Stimulated activated CD8-positive, alpha-beta memory T cell treated with anti-CD3 and anti-CD28 coated beads, Interleukin-4, amount 100 ng/mL, for 1 hour (primary cell): ENCODE results near the gene PTPRN2.
"Not testable (repeated sequence)": the region's sequence is repeated elsewhere in the genome, so short reads cannot be mapped to it uniquely, and the experiment has no call there.

Experiments
- DNase-seq, 2 donors: peaks; one replicate each; pipeline ENCODE4 v3.0.0-alpha.2; 2020; ENCODE audit warnings: low read depth in 2 of 2, low spot score in 1 of 2

Gene PTPRN2

GRCh38 chr7:158519633-158520174 is 67.9 kb downstream of the PTPRN2 start:
- no peak for DNase-seq

GRCh38 chr7:158518980-158519632 is 68.5 kb downstream of the PTPRN2 start:
- no peak for DNase-seq

- no peak for DNase-seq
Observed at GRCh38 chr7:158517571-158517970, 70.1 kb downstream of the PTPRN2 start.

- no peak for DNase-seq
Observed at GRCh38 chr7:158517072-158517471, 70.6 kb downstream of the PTPRN2 start.

- no peak for DNase-seq
Observed at GRCh38 chr7:158516524-158516923, 71.1 kb downstream of the PTPRN2 start.

- no peak for DNase-seq
Observed at GRCh38 chr7:158512869-158513268, 74.8 kb downstream of the PTPRN2 start.

GRCh38 chr7:158512042-158512441 is 75.6 kb downstream of the PTPRN2 start:
- no peak for DNase-seq

GRCh38 chr7:158508802-158509385 is 78.7 kb downstream of the PTPRN2 start:
- no peak for DNase-seq

- DNase-seq = not testable (repeated sequence)
Observed at GRCh38 chr7:158508321-158508720, 79.3 kb downstream of the PTPRN2 start.

- no peak for DNase-seq
Observed at GRCh38 chr7:158507917-158508316, 79.7 kb downstream of the PTPRN2 start.

GRCh38 chr7:158507175-158507574 is 80.4 kb downstream of the PTPRN2 start:
- DNase-seq = not testable (repeated sequence)

GRCh38 chr7:158506626-158507025 is 81.0 kb downstream of the PTPRN2 start:
- no peak for DNase-seq

- no peak for DNase-seq
Observed at GRCh38 chr7:158505683-158506082, 81.9 kb downstream of the PTPRN2 start.

- DNase-seq = no peak
Observed at GRCh38 chr7:158502068-158502750, 85.4 kb downstream of the PTPRN2 start.

GRCh38 chr7:158501393-158502067 is 86.1 kb downstream of the PTPRN2 start:
- no peak for DNase-seq

- DNase-seq = no peak
Observed at GRCh38 chr7:158500651-158501052, 87.0 kb downstream of the PTPRN2 start.

GRCh38 chr7:158499082-158499455 is 88.6 kb downstream of the PTPRN2 start:
- DNase-seq = no peak

- DNase-seq = no peak
Observed at GRCh38 chr7:158498443-158499081, 89.1 kb downstream of the PTPRN2 start.

- DNase-seq = no peak
Observed at GRCh38 chr7:158497627-158498026, 90.0 kb downstream of the PTPRN2 start.

- no peak for DNase-seq
Observed at GRCh38 chr7:158495786-158496185, 91.8 kb downstream of the PTPRN2 start.

GRCh38 chr7:158495216-158495615 is 92.4 kb downstream of the PTPRN2 start:
- no peak for DNase-seq
